HepG2 (cell line): Measurements from ENCODE around the gene GPS1. TPM values are rescaled to one million over a fixed set of nuclear protein-coding genes. Genes with fewer than 3 reads are reported as not detected.
A peak's percentile ranks its signal among the peaks of the same experiment; 100 is the strongest.

ENCODE experiments used
- ATAC-seq: fragments of 200-7000 bp; cut with Tn5 transposase; 3 replicates; pipeline ENCODE4 v1.9.1; 2020; ENCODE audit warnings: mild to moderate bottlenecking, moderate library complexity
- BruUV-seq: library from RNA; stranded (reverse); fragments of 400-500 nt; replicated peaks from 2 replicates; lab custom pipeline; 2021; lab: Mats Ljungman, UMichigan
- CTCF ChIA-PET: fragments of 300-600 bp; formaldehyde crosslinking; extraction: SDS; loops from one replicate; lab custom pipeline; 2021; ENCODE audit warnings: low total read pairs, inconsistent platforms, low intra/inter-chr PET ratio; lab: Yijun Ruan, JAX
- POLR2A ChIA-PET: fragments of 350-600 bp; sonication (Branson Sonifier 250); formaldehyde crosslinking; loops from one replicate; lab custom pipeline; 2020; ENCODE audit warnings: antibody characterized with exemption, inconsistent platforms; lab: Yijun Ruan, JAX
- DNase-seq: peaks from one replicate; pipeline ENCODE4 v3.0.0-alpha.2; 2015; ENCODE audit warnings: low spot score
- FAIRE-seq: peaks from 3 replicates; lab custom pipeline; 2011; peaks lifted over from hg19 to GRCh38; lab: Jason Lieb, UNC
- H2AFZ ChIP-seq: one replicate; pipeline ENCODE4 v1.6.1; 2011; ENCODE audit warnings: low read length, inconsistent platforms
- H3K27ac ChIP-seq: fragments of 300-600 bp; 3 replicates; pipeline ENCODE4 v1.8.0; 2011; ENCODE audit warnings: mixed run types, mild to moderate bottlenecking, mixed read lengths, low read length, inconsistent platforms; ENCODE audit not compliant: insufficient read depth; ENCODE audit errors: extremely low read length
- H3K27me3 ChIP-seq, 2 experiments: fragments of 200-600 bp in 1 of 2; 2 replicates in 1 of 2; 3 replicates in 1 of 2; pipeline versions ENCODE4 v1.6.0 to v1.8.0; 2011; ENCODE audit warnings: low read length in 2 of 2, mild to moderate bottlenecking in 2 of 2, moderate library complexity in 2 of 2, inconsistent platforms in 1 of 2; ENCODE audit not compliant: insufficient read depth in 2 of 2, control insufficient read depth in 1 of 2
- H3K36me3 ChIP-seq, 2 experiments: fragments of 200-600 bp in 1 of 2; replicated peaks in 1 of 2; 2 replicates in 1 of 2; 3 replicates in 1 of 2; pipeline versions ENCODE4 v1.5.1 to v1.8.0; 2011; ENCODE audit warnings: low read length in 2 of 2, inconsistent platforms in 1 of 2; ENCODE audit not compliant: insufficient read depth in 2 of 2, control insufficient read depth in 1 of 2
- H3K4me1 ChIP-seq: 2 replicates; pipeline ENCODE4 v1.5.1; 2012; ENCODE audit warnings: low read length, inconsistent platforms; ENCODE audit not compliant: insufficient read depth
- H3K4me2 ChIP-seq: 2 replicates; pipeline ENCODE4 v1.6.0; 2011; ENCODE audit warnings: low read depth, low read length, inconsistent platforms
- H3K4me3 ChIP-seq, 3 experiments: fragments of 200-600 bp in 1 of 3; sonication (generic), shearing (Covaris generic) in 1 of 3; replicated peaks in 1 of 3; 2 replicates each; pipeline ENCODE4 v1.5.1; 2011 to 2016; ENCODE audit warnings: low read length in 3 of 3, inconsistent platforms in 2 of 3, low read depth in 2 of 3, mild to moderate bottlenecking in 2 of 3, control low read depth in 1 of 3, mixed read lengths in 1 of 3; ENCODE audit not compliant: insufficient read depth in 1 of 3
- H3K79me2 ChIP-seq: one replicate; pipeline ENCODE4 v1.6.1; 2011; ENCODE audit warnings: low read length, inconsistent platforms; ENCODE audit not compliant: insufficient read depth
- H3K9ac ChIP-seq: 2 replicates; pipeline ENCODE4 v1.6.0; 2011; ENCODE audit warnings: mild to moderate bottlenecking, low read depth, low read length, inconsistent platforms; ENCODE audit not compliant: insufficient read depth
- H3K9me3 ChIP-seq: 2 replicates; pipeline ENCODE4 v1.5.1; 2012; ENCODE audit warnings: mild to moderate bottlenecking, low read length
- H4K20me1 ChIP-seq: 2 replicates; pipeline ENCODE4 v1.6.0; 2011; ENCODE audit warnings: inconsistent platforms, mild to moderate bottlenecking, low read length, moderate library complexity; ENCODE audit not compliant: insufficient read depth
- AGO2 ChIP-seq: fragments of 200-400 bp; formaldehyde crosslinking; optimal IDR thresholded peaks from 2 replicates; pipeline ENCODE3; 2017; ENCODE audit warnings: mild to moderate bottlenecking, low read depth, low read length, moderate library complexity
- BCL6 ChIP-seq: IDR thresholded peaks from 2 replicates; pipeline ENCODE4 v1.6.1; 2016; ENCODE audit warnings: missing genetic modification reagents, missing compliant biosample characterization
- EP300 ChIP-seq, 3 experiments: sonication (generic) in 1 of 3; formaldehyde crosslinking in 1 of 3; IDR thresholded peaks; 2 replicates each; pipeline versions ENCODE4 v1.5.1 to v1.6.1; 2011 to 2020; ENCODE audit warnings: low read depth in 2 of 3, low read length in 2 of 3, borderline replicate concordance in 1 of 3, improper control_type of control experiment in 1 of 3, mild to moderate bottlenecking in 1 of 3, missing genetic modification reagents in 1 of 3, moderate library complexity in 1 of 3
- GFI1 ChIP-seq: sonication (generic); formaldehyde crosslinking; IDR thresholded peaks from 2 replicates; pipeline ENCODE4 v1.5.0; 2020; ENCODE audit warnings: missing genetic modification reagents, mild to moderate bottlenecking, borderline replicate concordance
- NCOA5 ChIP-seq: sonication (generic); formaldehyde crosslinking; IDR thresholded peaks from 2 replicates; pipeline ENCODE4 v1.4.0; 2020; ENCODE audit warnings: missing genetic modification reagents
- RNF2 ChIP-seq: fragments of 450-650 bp; conservative IDR thresholded peaks from 2 replicates; pipeline ENCODE4 v1.6.1; 2016; ENCODE audit warnings: low read depth
- ZNF484 ChIP-seq: sonication (generic); formaldehyde crosslinking; IDR thresholded peaks from 2 replicates; pipeline ENCODE4 v1.5.1; 2020; ENCODE audit warnings: mild to moderate bottlenecking, low read depth, missing genetic modification reagents, borderline replicate concordance
- ZNF614 ChIP-seq: IDR thresholded peaks from 2 replicates; pipeline ENCODE4 v1.6.1; 2018; ENCODE audit warnings: missing biosample characterization, missing genetic modification reagents, inconsistent platforms, borderline replicate concordance
- ZNF629 ChIP-seq: sonication (generic); formaldehyde crosslinking; conservative IDR thresholded peaks from 2 replicates; pipeline ENCODE4 v1.5.0; 2020; ENCODE audit warnings: missing genetic modification reagents
- ZNF703 ChIP-seq: sonication (generic); formaldehyde crosslinking; IDR thresholded peaks from 2 replicates; pipeline ENCODE4 v1.5.1; 2020; ENCODE audit warnings: missing genetic modification reagents, mild to moderate bottlenecking, moderate library complexity, borderline replicate concordance
- ZNF780A ChIP-seq: sonication (generic); formaldehyde crosslinking; IDR thresholded peaks from 2 replicates; pipeline ENCODE4 v1.8.0; 2022; ENCODE audit warnings: mild to moderate bottlenecking, missing genetic modification reagents, moderate library complexity
- WGBS: methylation state at CpG from one replicate; pipeline ENCODE4 v1.1.6; 2017; ENCODE audit warnings: low lambda C conversion rate; 5-methylcytosine and 5-hydroxymethylcytosine counted together
- in situ Hi-C: cut with HindIII; loops from 2 replicates; pipeline ENCODE4 v1.10.0; 2017; ENCODE audit warnings: low pct_unique_long_range_greater_than_20kb; ENCODE audit not compliant: extremely low pct_ligation_motif_present
- intact Hi-C: fragments of 100-400 bp; cut with micrococcal nuclease; formaldehyde crosslinking; loops from one replicate; pipeline ENCODE4 v1.10.0; 2022; ENCODE audit not compliant: unreplicated experiment
- polyA plus RNA-seq, 8 experiments: library from polyadenylated mRNA; depleted of rRNA in 3 of 8; stranded (reverse) in 7 of 8; unstranded in 1 of 8; fragments of >200 nt; fragmentation: Illumina TruSeq in 4 of 8; extraction: Trizol in 4 of 8; gene quantifications; 2 replicates each; pipeline versions ENCODE4 v1.2.1 to v1.2.3, GENCODE V29; 2011 to 2016; ENCODE audit warnings: low read depth in 4 of 8, missing spikeins in 1 of 8, mixed read lengths in 1 of 8; ENCODE audit not compliant: insufficient read depth in 1 of 8
- total RNA-seq, 5 experiments: library from RNA; depleted of rRNA; stranded (reverse); fragments of >200 nt; fragmentation: Illumina TruSeq; extraction: Trizol; gene quantifications; 2 replicates each; pipeline ENCODE4 v1.2.3, GENCODE V29; 2016; ENCODE audit warnings: low read depth in 1 of 5
- TF ChIP-seq, protein P1 (sequence below): sonication (generic); formaldehyde crosslinking; IDR thresholded peaks from 2 replicates; pipeline ENCODE4 v1.5.1; 2020; ENCODE audit warnings: mild to moderate bottlenecking, missing genetic modification reagents, moderate library complexity
- TF ChIP-seq, protein P2 (sequence below): sonication (generic); formaldehyde crosslinking; conservative IDR thresholded peaks from 2 replicates; pipeline ENCODE4 v1.8.0; 2022; ENCODE audit warnings: mild to moderate bottlenecking, moderate library complexity, missing genetic modification reagents
- TF ChIP-seq, protein P3 (sequence below): IDR thresholded peaks from 2 replicates; pipeline ENCODE4 v1.6.1; 2012; ENCODE audit warnings: low read length, improper control_type of control experiment
- TF ChIP-seq, protein P4 (sequence below): sonication (generic); formaldehyde crosslinking; IDR thresholded peaks from 2 replicates; pipeline ENCODE4 v1.4.0; 2020; ENCODE audit warnings: missing genetic modification reagents, borderline replicate concordance

Gene GPS1
- total and polyA plus RNA-seq, 2 of the 13 experiments (the other 11 are each of a cell fraction or from before 2014, with no cell fraction given): 124 to 128 TPM

DNA sequence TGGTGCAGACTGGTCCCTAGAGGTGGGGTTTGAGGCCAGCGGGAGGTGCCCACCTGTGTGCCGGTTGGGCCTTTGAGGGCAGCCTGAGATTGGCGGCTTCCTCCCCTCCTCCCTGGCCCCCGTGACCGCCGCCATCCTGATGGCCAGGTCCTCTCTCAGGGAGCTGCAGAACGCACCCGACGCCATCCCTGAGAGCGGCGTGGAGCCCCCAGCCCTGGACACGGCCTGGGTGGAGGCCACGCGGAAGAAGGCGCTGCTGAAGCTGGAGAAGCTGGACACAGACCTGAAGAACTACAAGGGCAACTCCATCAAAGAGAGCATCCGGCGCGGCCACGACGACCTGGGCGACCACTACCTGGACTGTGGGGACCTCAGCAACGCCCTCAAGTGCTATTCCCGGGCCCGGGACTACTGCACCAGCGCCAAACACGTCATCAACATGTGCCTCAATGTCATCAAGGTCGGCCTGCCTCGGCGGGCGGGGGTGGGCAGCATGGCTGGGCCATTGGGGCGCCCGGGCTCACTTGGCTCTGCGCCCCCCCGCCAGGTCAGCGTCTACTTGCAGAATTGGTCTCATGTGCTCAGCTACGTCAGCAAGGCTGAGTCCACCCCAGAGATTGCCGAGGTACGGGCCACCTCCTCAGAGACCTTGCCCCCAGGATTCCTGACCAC, 2.8 kb downstream of the GPS1 start:
- DNase-seq (no peak), FAIRE-seq (no peak), ATAC-seq (no peak)
- POLR2A ChIA-PET: interaction anchor here (0.9 to 1.6 kb wide), 3 partner anchors 9 to 17 kb away, joined by 3 read pairs; partner anchors contain the start of gene DCXR
- intact Hi-C loops: loop anchor here (5.0 kb wide), 1 partner anchor 43 kb away; the partner anchor contains the start of gene FASN
- H3K27ac ChIP-seq: no peak overlapping the region
- no peak overlapping the region for H2AFZ ChIP-seq
- CTCF ChIA-PET: no interaction called here
- no peaks in the 10 kb centered on the region; the same call in 1 of the 2 replicates for H4K20me1 ChIP-seq
- BruUV-seq: no TSS peak
- peaks cover 32% of the 10 kb centered on the region for H3K79me2 ChIP-seq
- no peaks in the 10 kb centered on the region; a peak in 2 of 5 replicates for H3K27me3 ChIP-seq
- H3K36me3 ChIP-seq: peaks cover 27 to 42% of the 10 kb centered on the region in 2 experiments
- H3K4me3 ChIP-seq: no peak overlapping the region
- H3K9me3 ChIP-seq: no peaks in the 10 kb centered on the region
- no peak overlapping the region for H3K4me2 ChIP-seq
- in situ Hi-C loops: no loop called here
- 93% methylated on average over 37 of the region's 38 CpGs for WGBS
- H3K4me1 ChIP-seq: peaks cover 60% of the 10 kb centered on the region
- no peak overlapping the region for H3K9ac ChIP-seq
- TF ChIP-seq EP300 (IDR thresholded peaks at IDR 0.05; ENCODE audit: low read depth in 2 of 2, low read length in 2 of 2) (no peak), EP300 (CRISPR knock-in tag; IDR thresholded peaks at IDR 0.05; ENCODE audit: borderline replicate concordance) (no peak), ZNF614 (CRISPR knock-in tag) (no peak), ZNF484 (CRISPR knock-in tag) (no peak), ZNF703 (CRISPR knock-in tag) (no peak), RNF2 (no peak), ZNF780A (CRISPR knock-in tag) (no peak), BCL6 (CRISPR knock-in tag) (no peak), GFI1 (CRISPR knock-in tag) (no peak), ZNF629 (CRISPR knock-in tag) (no peak), AGO2 (peak; percentile 85), NCOA5 (no peak)
- TF ChIP-seq, protein P1, sequence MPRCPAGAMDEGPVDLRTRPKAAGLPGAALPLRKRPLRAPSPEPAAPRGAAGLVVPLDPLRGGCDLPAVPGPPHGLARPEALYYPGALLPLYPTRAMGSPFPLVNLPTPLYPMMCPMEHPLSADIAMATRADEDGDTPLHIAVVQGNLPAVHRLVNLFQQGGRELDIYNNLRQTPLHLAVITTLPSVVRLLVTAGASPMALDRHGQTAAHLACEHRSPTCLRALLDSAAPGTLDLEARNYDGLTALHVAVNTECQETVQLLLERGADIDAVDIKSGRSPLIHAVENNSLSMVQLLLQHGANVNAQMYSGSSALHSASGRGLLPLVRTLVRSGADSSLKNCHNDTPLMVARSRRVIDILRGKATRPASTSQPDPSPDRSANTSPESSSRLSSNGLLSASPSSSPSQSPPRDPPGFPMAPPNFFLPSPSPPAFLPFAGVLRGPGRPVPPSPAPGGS (CRISPR knock-in tag): no peak
- TF ChIP-seq, protein P2, sequence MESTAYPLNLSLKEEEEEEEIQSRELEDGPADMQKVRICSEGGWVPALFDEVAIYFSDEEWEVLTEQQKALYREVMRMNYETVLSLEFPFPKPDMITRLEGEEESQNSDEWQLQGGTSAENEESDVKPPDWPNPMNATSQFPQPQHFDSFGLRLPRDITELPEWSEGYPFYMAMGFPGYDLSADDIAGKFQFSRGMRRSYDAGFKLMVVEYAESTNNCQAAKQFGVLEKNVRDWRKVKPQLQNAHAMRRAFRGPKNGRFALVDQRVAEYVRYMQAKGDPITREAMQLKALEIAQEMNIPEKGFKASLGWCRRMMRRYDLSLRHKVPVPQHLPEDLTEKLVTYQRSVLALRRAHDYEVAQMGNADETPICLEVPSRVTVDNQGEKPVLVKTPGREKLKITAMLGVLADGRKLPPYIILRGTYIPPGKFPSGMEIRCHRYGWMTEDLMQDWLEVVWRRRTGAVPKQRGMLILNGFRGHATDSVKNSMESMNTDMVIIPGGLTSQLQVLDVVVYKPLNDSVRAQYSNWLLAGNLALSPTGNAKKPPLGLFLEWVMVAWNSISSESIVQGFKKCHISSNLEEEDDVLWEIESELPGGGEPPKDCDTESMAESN (CRISPR knock-in tag): no peak
- TF ChIP-seq, protein P3, sequence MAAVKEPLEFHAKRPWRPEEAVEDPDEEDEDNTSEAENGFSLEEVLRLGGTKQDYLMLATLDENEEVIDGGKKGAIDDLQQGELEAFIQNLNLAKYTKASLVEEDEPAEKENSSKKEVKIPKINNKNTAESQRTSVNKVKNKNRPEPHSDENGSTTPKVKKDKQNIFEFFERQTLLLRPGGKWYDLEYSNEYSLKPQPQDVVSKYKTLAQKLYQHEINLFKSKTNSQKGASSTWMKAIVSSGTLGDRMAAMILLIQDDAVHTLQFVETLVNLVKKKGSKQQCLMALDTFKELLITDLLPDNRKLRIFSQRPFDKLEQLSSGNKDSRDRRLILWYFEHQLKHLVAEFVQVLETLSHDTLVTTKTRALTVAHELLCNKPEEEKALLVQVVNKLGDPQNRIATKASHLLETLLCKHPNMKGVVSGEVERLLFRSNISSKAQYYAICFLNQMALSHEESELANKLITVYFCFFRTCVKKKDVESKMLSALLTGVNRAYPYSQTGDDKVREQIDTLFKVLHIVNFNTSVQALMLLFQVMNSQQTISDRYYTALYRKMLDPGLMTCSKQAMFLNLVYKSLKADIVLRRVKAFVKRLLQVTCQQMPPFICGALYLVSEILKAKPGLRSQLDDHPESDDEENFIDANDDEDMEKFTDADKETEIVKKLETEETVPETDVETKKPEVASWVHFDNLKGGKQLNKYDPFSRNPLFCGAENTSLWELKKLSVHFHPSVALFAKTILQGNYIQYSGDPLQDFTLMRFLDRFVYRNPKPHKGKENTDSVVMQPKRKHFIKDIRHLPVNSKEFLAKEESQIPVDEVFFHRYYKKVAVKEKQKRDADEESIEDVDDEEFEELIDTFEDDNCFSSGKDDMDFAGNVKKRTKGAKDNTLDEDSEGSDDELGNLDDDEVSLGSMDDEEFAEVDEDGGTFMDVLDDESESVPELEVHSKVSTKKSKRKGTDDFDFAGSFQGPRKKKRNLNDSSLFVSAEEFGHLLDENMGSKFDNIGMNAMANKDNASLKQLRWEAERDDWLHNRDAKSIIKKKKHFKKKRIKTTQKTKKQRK: no peak
- TF ChIP-seq, protein P4, sequence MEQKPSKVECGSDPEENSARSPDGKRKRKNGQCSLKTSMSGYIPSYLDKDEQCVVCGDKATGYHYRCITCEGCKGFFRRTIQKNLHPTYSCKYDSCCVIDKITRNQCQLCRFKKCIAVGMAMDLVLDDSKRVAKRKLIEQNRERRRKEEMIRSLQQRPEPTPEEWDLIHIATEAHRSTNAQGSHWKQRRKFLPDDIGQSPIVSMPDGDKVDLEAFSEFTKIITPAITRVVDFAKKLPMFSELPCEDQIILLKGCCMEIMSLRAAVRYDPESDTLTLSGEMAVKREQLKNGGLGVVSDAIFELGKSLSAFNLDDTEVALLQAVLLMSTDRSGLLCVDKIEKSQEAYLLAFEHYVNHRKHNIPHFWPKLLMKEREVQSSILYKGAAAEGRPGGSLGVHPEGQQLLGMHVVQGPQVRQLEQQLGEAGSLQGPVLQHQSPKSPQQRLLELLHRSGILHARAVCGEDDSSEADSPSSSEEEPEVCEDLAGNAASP (CRISPR knock-in tag): no peak
